Retinal pigment epithelial cell (primary cell): Measurements from ENCODE around the gene HCAR3.
"Not testable (repeated sequence)": the region's sequence is repeated elsewhere in the genome, so short reads cannot be mapped to it uniquely, and the experiment has no call there.

Experiments
- DNase-seq: peaks from one replicate; pipeline ENCODE4 v3.0.0-alpha.2; 2010; ENCODE audit warnings: low read depth
- H3K4me3 ChIP-seq: 2 replicates; pipeline ENCODE4 v1.5.1; 2011; ENCODE audit warnings: mild to moderate bottlenecking, low read length, control low read depth, moderate library complexity
- TF ChIP-seq, protein P1 (sequence below): conservative IDR thresholded peaks from 2 replicates; pipeline ENCODE4 v1.5.1; 2011; ENCODE audit warnings: low read depth, low read length, control low read depth, inconsistent platforms

The HCAR3 gene

DNA sequence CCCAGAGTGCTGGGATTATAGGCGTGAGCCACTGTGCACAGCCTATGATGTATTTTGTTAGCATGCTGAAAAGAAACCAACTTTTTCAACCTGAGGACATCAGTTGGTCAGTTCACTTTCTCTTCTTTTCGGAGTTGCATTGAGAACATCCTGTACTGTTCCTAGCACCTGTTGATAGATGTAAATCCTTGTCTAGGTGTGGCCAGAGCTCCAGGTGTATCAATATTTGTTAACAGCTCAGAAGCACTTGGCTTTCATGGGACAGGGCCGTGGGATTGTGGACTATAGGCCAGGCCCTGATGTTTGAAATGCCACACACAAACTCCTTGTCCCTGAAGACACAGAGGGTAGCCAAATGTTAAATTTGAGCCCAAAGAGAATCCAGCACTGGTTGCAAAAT is 28.3 kb downstream of the HCAR3 start:
- TF ChIP-seq, protein P1, sequence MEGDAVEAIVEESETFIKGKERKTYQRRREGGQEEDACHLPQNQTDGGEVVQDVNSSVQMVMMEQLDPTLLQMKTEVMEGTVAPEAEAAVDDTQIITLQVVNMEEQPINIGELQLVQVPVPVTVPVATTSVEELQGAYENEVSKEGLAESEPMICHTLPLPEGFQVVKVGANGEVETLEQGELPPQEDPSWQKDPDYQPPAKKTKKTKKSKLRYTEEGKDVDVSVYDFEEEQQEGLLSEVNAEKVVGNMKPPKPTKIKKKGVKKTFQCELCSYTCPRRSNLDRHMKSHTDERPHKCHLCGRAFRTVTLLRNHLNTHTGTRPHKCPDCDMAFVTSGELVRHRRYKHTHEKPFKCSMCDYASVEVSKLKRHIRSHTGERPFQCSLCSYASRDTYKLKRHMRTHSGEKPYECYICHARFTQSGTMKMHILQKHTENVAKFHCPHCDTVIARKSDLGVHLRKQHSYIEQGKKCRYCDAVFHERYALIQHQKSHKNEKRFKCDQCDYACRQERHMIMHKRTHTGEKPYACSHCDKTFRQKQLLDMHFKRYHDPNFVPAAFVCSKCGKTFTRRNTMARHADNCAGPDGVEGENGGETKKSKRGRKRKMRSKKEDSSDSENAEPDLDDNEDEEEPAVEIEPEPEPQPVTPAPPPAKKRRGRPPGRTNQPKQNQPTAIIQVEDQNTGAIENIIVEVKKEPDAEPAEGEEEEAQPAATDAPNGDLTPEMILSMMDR, result no peak
- no peak overlapping the region for H3K4me3 ChIP-seq
- DNase-seq, result no peak

DNA sequence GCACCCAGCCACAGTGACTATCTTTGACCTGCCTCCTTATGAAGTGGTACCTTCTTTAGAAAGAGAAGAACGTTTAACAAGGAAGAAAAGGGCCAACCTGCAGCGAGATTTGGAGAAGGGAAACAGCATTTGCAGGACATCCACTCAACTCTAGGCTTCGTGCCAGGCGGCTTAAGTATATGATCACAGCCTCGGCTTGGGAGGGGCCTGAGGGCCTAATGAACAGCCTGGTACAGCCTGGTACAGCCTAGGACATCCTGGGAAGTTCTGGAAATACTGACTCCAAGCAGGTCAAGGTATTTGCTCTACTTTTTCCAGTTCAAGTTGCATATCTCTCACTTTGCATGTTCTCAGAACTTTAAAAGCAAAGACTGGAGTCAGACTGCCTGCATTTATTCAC is 29.5 kb downstream of the HCAR3 start:
- H3K4me3 ChIP-seq, result no peak overlapping the region
- TF ChIP-seq, protein P1, result no peak
- DNase-seq, result peak; percentile 90

DNA sequence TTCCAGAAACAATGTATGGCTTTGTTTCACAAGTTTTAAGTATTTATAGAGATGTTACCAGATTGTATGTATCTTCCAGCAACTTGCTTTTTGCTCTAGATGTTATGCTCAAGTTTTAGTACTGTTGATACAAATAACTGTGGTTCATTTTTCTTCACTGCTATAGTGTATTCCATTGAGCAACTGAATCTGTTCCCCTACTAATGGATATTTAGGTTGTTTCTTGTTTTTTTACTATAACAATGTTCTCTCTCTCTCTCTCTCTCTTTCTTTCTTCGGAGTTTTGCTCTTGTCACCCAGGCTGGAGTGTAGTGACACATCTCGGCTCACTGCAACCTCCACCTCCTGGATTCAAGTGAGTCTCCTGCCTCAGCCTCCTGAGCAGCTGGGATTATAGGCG is 30.1 kb downstream of the HCAR3 start:
- no peak overlapping the region for H3K4me3 ChIP-seq
- TF ChIP-seq, protein P1, result no peak
- no peak for DNase-seq

DNA sequence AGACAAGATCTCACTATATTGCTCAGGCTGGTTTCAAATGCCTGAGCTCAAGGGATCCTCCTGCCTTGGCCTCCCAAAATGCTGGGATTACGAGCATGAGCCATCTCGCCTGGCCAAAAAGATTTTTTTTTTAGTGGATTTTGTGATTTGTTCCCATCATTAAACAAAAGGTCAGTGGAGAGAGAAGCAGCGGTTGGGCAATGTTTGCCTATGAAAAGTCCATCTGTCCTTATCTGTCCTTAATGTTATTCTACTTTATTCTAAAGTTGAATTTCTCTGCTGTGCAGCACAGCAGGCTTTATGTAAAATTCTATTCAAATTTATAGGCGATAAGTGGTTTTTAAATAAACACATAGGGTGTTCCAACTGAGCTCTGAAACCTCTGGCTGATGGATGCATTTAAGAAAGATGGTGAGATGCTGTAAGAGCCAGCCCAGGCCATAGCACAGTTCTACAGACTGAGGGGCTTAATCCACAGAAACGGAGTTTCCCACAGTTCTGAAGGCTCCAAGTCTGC is 32.3 kb downstream of the HCAR3 start:
- H3K4me3 ChIP-seq, result no peak overlapping the region
- TF ChIP-seq, protein P1, result no peak
- no peak for DNase-seq

DNA sequence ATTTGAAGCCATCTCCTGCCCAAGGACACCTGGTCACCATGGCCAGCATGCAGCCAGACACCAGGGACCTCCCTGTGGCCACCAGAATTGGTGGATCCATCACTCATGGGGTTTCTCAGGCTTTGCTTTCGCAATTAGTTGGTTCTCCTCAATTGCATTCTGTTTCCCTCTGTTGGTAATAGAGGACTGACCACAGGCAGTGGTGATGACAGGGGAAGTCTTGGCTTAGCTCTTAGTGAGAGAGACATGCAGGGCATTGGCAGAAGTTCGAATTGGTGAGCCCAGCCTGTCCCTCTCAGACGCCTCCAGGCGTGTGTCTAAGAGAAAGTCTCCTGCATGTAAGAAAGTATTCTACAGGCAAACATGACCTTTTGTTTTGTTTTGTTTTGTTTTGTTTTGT is 34.8 kb downstream of the HCAR3 start:
- no peak for DNase-seq
- no peak overlapping the region for H3K4me3 ChIP-seq
- TF ChIP-seq, protein P1, result no peak

DNA sequence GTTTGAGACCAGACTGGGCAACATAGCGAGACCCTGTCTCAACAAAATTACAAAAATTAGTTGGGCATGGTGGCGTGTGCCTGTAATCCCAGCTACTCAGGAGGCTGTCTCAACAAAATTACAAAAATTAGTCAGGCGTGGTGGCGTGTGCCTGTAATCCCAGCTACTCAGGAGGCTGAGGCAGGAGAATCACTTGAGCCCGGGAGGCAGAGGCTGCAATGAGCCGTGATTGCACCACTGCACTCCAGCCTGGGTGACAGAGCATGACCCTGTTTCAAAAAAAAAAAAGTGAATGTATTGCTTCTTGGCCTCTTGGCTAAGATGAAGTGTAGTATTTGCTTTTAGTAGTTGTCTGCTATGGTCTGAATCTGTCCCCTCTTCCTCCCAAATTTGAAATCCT is 35.6 kb downstream of the HCAR3 start:
- not testable (repeated sequence) for DNase-seq, H3K4me3 ChIP-seq

DNA sequence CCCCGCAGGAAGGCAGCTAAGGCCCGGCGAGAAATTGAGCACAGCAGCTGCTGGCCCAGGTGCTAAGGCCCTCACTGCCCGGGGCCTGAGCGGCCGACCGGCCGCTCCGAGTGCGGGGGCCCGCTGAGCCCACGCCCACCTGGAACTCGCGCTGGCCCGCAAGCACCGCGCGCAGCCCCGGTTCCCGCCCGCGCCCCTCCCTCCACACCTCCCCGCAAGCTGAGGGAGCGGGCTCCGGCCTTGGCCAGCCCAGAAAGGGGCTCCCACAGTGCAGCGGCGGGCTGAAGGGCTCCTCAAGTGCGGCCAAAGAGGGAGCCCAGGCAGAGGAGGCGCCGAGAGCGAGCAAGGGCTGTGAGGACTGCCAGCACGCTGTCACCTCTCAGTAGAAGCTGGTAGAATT is 39.8 kb downstream of the HCAR3 start:
- H3K4me3 ChIP-seq, result not testable (repeated sequence)

DNA sequence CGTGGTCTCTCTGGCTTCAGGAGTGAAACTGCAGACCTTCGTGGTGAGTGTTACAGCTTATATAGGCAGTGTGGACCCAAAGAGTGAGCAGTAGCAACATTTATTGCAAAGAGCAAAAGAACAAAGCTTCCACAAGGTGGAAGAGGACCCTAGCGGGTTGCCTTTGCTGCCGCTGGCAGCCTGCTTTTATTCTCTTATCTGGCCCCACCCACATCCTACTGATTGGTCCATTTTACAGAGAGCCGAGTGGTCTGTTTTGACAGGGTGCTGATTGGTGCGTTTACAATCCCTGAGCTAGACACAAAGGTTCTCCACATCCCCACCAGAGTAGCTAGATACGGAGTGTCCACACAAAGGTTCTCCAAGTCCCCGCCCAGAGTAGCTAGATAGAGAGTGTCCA is 40.6 kb downstream of the HCAR3 start:
- DNase-seq, H3K4me3 ChIP-seq: not testable (repeated sequence)

More for the DNA sequence above, 39.8 kb downstream of the HCAR3 start:
- DNase-seq, result not testable (repeated sequence)

DNA sequence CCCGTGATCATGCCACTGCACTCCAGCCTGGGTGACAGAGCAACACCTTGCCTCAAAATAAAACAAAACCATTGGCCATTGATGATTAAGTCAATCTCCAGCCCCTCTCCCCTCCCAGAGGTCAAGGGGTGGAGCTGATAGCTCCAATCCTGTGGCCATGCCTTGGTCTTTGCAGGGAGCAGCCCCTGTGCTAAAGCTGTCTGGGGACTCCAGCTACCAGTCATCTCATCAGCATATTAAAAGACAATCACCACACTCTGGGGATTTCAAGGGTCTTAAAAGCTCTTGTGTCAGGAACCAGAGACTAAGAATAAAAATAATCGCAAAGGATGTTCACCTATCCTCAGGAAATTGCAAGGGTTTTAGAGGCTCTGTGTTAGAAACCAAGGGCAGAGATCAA is 44.1 kb downstream of the HCAR3 start:
- DNase-seq, result no peak
- TF ChIP-seq, protein P1, result no peak
- no peak overlapping the region for H3K4me3 ChIP-seq
